T-helper 1 cell (primary cell): ENCODE data around the gene SRP72.
A peak's percentile ranks its signal among the peaks of the same experiment; 100 is the strongest.

Experiments
- DNase-seq, 5 donors: peaks; one replicate each; pipeline ENCODE4 v3.0.0-alpha.2; 2012 to 2020

Gene SRP72

GRCh38 chr4:56466296-56466761, 1.1 kb upstream of the SRP72 start:
- DNase-seq = peak in 1 of 5 donors; percentile 47

GRCh38 chr4:56466910-56467283, 520 bp upstream of the SRP72 start:
- DNase-seq = no peak

GRCh38 chr4:56468097-56468422, 643 bp downstream of the SRP72 start:
- peak in 1 of 5 donors; percentile 45 for DNase-seq

GRCh38 chr4:56469489-56470210, 2.2 kb downstream of the SRP72 start:
- peak in 1 of 5 donors; percentile 20 for DNase-seq

GRCh38 chr4:56475917-56476316, 8.5 kb downstream of the SRP72 start:
- no peak for DNase-seq

- no peak for DNase-seq
These were observed 9.8 kb downstream of the SRP72 start for GRCh38 chr4:56477192-56477702.

- no peak for DNase-seq
These were observed 13.3 kb downstream of the SRP72 start for GRCh38 chr4:56480691-56481090.

- no peak for DNase-seq
These were observed 28.8 kb downstream of the SRP72 start for GRCh38 chr4:56496241-56496640.

- DNase-seq = peak; percentile 15 to 62 (median 55)
These were observed 38.1 kb downstream of the SRP72 start, which contains the start of gene ARL9 for GRCh38 chr4:56505269-56506130. Gene ARL9 (plus strand): TSS chr4:56505791. CDS start chr4:56505863, 72 bp downstream.

- DNase-seq = no peak
These were observed 43.7 kb downstream of the SRP72 start for GRCh38 chr4:56511098-56511497.

GRCh38 chr4:56512166-56512565, 44.7 kb downstream of the SRP72 start:
- DNase-seq = no peak

- DNase-seq = no peak
These were observed 46.1 kb downstream of the SRP72 start for GRCh38 chr4:56513517-56513916.

- peak; percentile 60 to 73 (median 70) for DNase-seq
These were observed 63.1 kb downstream of the SRP72 start for GRCh38 chr4:56530269-56531148.

- no peak for DNase-seq
These were observed 63.8 kb downstream of the SRP72 start for GRCh38 chr4:56531149-56531770.

GRCh38 chr4:56531823-56532222, 64.4 kb downstream of the SRP72 start:
- DNase-seq = no peak

- DNase-seq = no peak
These were observed 64.8 kb downstream of the SRP72 start for GRCh38 chr4:56532239-56532638.

GRCh38 chr4:56535915-56536314, 68.5 kb downstream of the SRP72 start:
- no peak for DNase-seq

- DNase-seq = no peak
These were observed 69.7 kb downstream of the SRP72 start for GRCh38 chr4:56537147-56537546.

- no peak for DNase-seq
These were observed 73.4 kb downstream of the SRP72 start for GRCh38 chr4:56540826-56541225.

GRCh38 chr4:56544573-56545131, 77.2 kb downstream of the SRP72 start:
- DNase-seq = peak; percentile 55 to 77 (median 74)

GRCh38 chr4:56550642-56551041, 83.2 kb downstream of the SRP72 start:
- DNase-seq = no peak

GRCh38 chr4:56551516-56551915, 84.1 kb downstream of the SRP72 start:
- DNase-seq = no peak
